Right lobe of liver (tissue), 6 donors: ENCODE measurements around the gene TEK. TPM values are rescaled to one million over a fixed set of nuclear protein-coding genes. Genes with fewer than 3 reads are reported as not detected.

Experiments
- ATAC-seq, 4 donors: fragments of 200-7000 bp; cut with Tn5 transposase; one replicate each; pipeline ENCODE4 v1.9.1; 2020; ENCODE audit warnings: mild to moderate bottlenecking in 4 of 4, moderate library complexity in 4 of 4
- DNase-seq, 3 donors: peaks; one replicate each; pipeline ENCODE4 v3.0.0-alpha.2; 2020
- H3K27ac ChIP-seq, 3 donors: fragments of 200-600 bp; one replicate each; pipeline ENCODE4 v1.8.0; 2022
- H3K27me3 ChIP-seq, 2 donors: fragments of 200-600 bp; one replicate each; pipeline ENCODE4 v1.8.0; 2022
- H3K36me3 ChIP-seq, 4 donors: fragments of 200-600 bp; sonication (generic) in 1 of 4; one replicate each; pipeline versions ENCODE4 v1.5.1 to v1.8.0; 2017 to 2022; ENCODE audit warnings: control low read depth in 1 of 4
- H3K4me1 ChIP-seq, 4 donors: fragments of 200-600 bp; sonication (generic) in 1 of 4; one replicate each; pipeline versions ENCODE4 v1.5.1 to v1.8.0; 2017 to 2022; ENCODE audit warnings: control low read depth in 1 of 4
- H3K4me3 ChIP-seq, 3 donors: fragments of 200-600 bp; one replicate each; pipeline ENCODE4 v1.8.0; 2022
- H3K9me3 ChIP-seq, 4 donors: fragments of 200-600 bp; sonication (generic) in 1 of 4; one replicate each; pipeline versions ENCODE4 v1.5.1 to v1.8.0; 2017 to 2022; ENCODE audit warnings: control low read depth in 1 of 4
- CTCF ChIP-seq, 4 donors: fragments of 200-600 bp in 3 of 4; fragments of 450-650 bp in 1 of 4; IDR thresholded peaks; one replicate each; pipeline versions ENCODE4 v1.5.1 to v1.8.0; 2016 to 2022; ENCODE audit warnings: antibody characterized with exemption in 4 of 4, mild to moderate bottlenecking in 2 of 4
- POLR2A ChIP-seq: fragments of 450-650 bp; IDR thresholded peaks from one replicate; pipeline ENCODE4 v1.6.1; 2017; ENCODE audit warnings: antibody characterized with exemption, mild to moderate bottlenecking
- WGBS: methylation state at CpG from one replicate; pipeline ENCODE4 v1.1.6; 2018; ENCODE audit warnings: low coverage, low lambda C conversion rate; ENCODE audit not compliant: insufficient coverage; ENCODE audit errors: missing lambda C conversion rate; 5-methylcytosine and 5-hydroxymethylcytosine counted together
- intact Hi-C, 2 donors: fragments of 100-400 bp; cut with DNase I; formaldehyde crosslinking; loops; one replicate each; pipeline versions ENCODE4 v1.11.2 to v1.14.1; 2022
- total RNA-seq, 6 experiments: library from RNA; depleted of rRNA in 2 of 6; stranded (reverse); fragments of >200 nt in 2 of 6; fragmentation: NEBNext Ultra II Directional in 3 of 6; extraction: Animal tissue kit (Norgen Biotek cat#: 25700) in 3 of 6; gene quantifications; one replicate each; pipeline versions ENCODE4 v1.1.0 to v1.2.4, GENCODE V29; 2016 to 2023
- donor health status: DM: no; HTN: yes; CAD: no.
- donor health status: DM: no; HTN: no; CAD: no.
- donor health status: DM: no; HTN: no; CAD: no.
- donor health status: DM: no; HTN: yes; CAD: no.
- donor health status: DM: no; HTN: yes; CAD: no.

TEK gene
- total RNA-seq, 6 experiments from 2014 or later: 4.0 to 6.9 (median 6.1) TPM

- Histone ChIP-seq H3K27ac (no peak overlapping the region), H3K4me3 (no peak overlapping the region), H3K36me3 (no peaks in the 10 kb centered on the region), H3K9me3 (no peaks in the 10 kb centered on the region), H3K4me1 (peaks cover 0 to 8% (median 0%) of the 10 kb centered on the region in 4 donors), H3K27me3 (no peaks in the 10 kb centered on the region)
- no peak for TF ChIP-seq CTCF (IDR thresholded peaks at IDR 0.05)
- no peak for TF ChIP-seq POLR2A
- WGBS: 75% methylated on average over 2 of the region's 2 CpGs
- ATAC-seq (no peak), DNase-seq (no peak)
- intact Hi-C loops: loop anchor here in 1 of 2 donors (10.0 kb wide), 1 partner anchor 237 kb away; no protein-coding TSS in a partner anchor
Observed at GRCh38 chr9:27272103-27272502, 163.1 kb downstream of the TEK start.

- ATAC-seq (no peak), DNase-seq (no peak)
- no peak overlapping the region for H3K27ac ChIP-seq
- peaks cover 0 to 8% (median 0%) of the 10 kb centered on the region in 4 donors for H3K4me1 ChIP-seq
- TF ChIP-seq POLR2A (no peak), CTCF (IDR thresholded peaks at IDR 0.05) (no peak)
- WGBS: 79% methylated on average over 1 of the region's 1 CpG
- H3K27me3 ChIP-seq: no peaks in the 10 kb centered on the region
- intact Hi-C loops: loop anchor here in 1 of 2 donors (10.0 kb wide), 1 partner anchor 238 kb away; no protein-coding TSS in a partner anchor
- no peaks in the 10 kb centered on the region for H3K9me3 ChIP-seq
- no peaks in the 10 kb centered on the region for H3K36me3 ChIP-seq
- H3K4me3 ChIP-seq: no peak overlapping the region
Observed at GRCh38 chr9:27273186-27273585, 164.2 kb downstream of the TEK start.

- H3K4me3 ChIP-seq: no peak overlapping the region
- DNase-seq: no peak
- peaks cover 0 to 8% (median 0%) of the 10 kb centered on the region in 4 donors for H3K4me1 ChIP-seq
- no peaks in the 10 kb centered on the region for H3K9me3 ChIP-seq
- peak; percentile 80 to 91 (median 88) for ATAC-seq
- H3K27ac ChIP-seq: no peak overlapping the region
- intact Hi-C loops: loop anchor here in 1 of 2 donors (10.0 kb wide), 1 partner anchor 242 kb away; no protein-coding TSS in a partner anchor
- H3K27me3 ChIP-seq: no peaks in the 10 kb centered on the region
- TF ChIP-seq POLR2A (no peak), CTCF (IDR thresholded peaks at IDR 0.05) (peak; percentile 71 to 84 (median 81))
- H3K36me3 ChIP-seq: no peaks in the 10 kb centered on the region
- 33% methylated on average over 12 of the region's 12 CpGs for WGBS
Observed at GRCh38 chr9:27276193-27277030, 167.4 kb downstream of the TEK start.

- H3K9me3 ChIP-seq: no peaks in the 10 kb centered on the region
- intact Hi-C loops: loop anchor here in 1 of 2 donors (10.0 kb wide), 1 partner anchor 244 kb away; no protein-coding TSS in a partner anchor
- 64% methylated on average over 1 of the region's 1 CpG for WGBS
- H3K27ac ChIP-seq: no peak overlapping the region
- no peaks in the 10 kb centered on the region for H3K36me3 ChIP-seq
- ATAC-seq (no peak), DNase-seq (no peak)
- TF ChIP-seq CTCF (IDR thresholded peaks at IDR 0.05) (no peak), POLR2A (no peak)
- peaks cover 0 to 5% (median 0%) of the 10 kb centered on the region in 4 donors for H3K4me1 ChIP-seq
- H3K4me3 ChIP-seq: no peak overlapping the region
- no peaks in the 10 kb centered on the region for H3K27me3 ChIP-seq
Observed at GRCh38 chr9:27278374-27278773, 169.3 kb downstream of the TEK start.
